Measurements from ENCODE around the gene NOC4L. TPM values are rescaled to one million over a fixed set of nuclear protein-coding genes. Genes with fewer than 3 reads are reported as not detected.

The NOC4L gene
- total RNA-seq, 1 donor from 2014 or later, result 36.4 TPM

GRCh38 chr12:132196038-132196872 lies 52.0 kb downstream of the NOC4L start:
- H3K9me3 Mint-ChIP-seq, result peaks cover 5% of the 10 kb centered on the region
- H3K4me1 Mint-ChIP-seq, result no peaks in the 10 kb centered on the region
- peaks cover 29% of the 10 kb centered on the region for H3K27me3 Mint-ChIP-seq (ENCODE audit: low read depth)
- DNase-seq (ENCODE audit: low read depth, low spot score), result no peak
- H3K27ac Mint-ChIP-seq (ENCODE audit: unreplicated experiment), result no peak overlapping the region
- TF ChIP-seq CTCF (conservative IDR thresholded peaks at IDR 0.05), result no peak
- no peak overlapping the region for H3K4me3 Mint-ChIP-seq
- peaks cover 3% of the 10 kb centered on the region for H3K36me3 Mint-ChIP-seq (ENCODE audit: low read depth)

GRCh38 chr12:132196873-132197390 lies 52.7 kb downstream of the NOC4L start:
- Mint-ChIP-seq H3K4me3 (no peak overlapping the region), H3K27me3 (ENCODE audit: low read depth) (peaks cover 27% of the 10 kb centered on the region), H3K9me3 (peaks cover 5% of the 10 kb centered on the region), H3K4me1 (no peaks in the 10 kb centered on the region), H3K36me3 (ENCODE audit: low read depth) (peaks cover 3% of the 10 kb centered on the region), H3K27ac (ENCODE audit: unreplicated experiment) (no peak overlapping the region)
- no peak for DNase-seq (ENCODE audit: low read depth, low spot score)
- TF ChIP-seq CTCF (conservative IDR thresholded peaks at IDR 0.05), result no peak

- H3K36me3 Mint-ChIP-seq (ENCODE audit: low read depth), result peaks cover 3% of the 10 kb centered on the region
- no peak overlapping the region for H3K4me3 Mint-ChIP-seq
- no peak overlapping the region for H3K27ac Mint-ChIP-seq (ENCODE audit: unreplicated experiment)
- peaks cover 5% of the 10 kb centered on the region for H3K9me3 Mint-ChIP-seq
- DNase-seq (ENCODE audit: low read depth, low spot score), result no peak
- peaks cover 27% of the 10 kb centered on the region for H3K27me3 Mint-ChIP-seq (ENCODE audit: low read depth)
- TF ChIP-seq CTCF (conservative IDR thresholded peaks at IDR 0.05), result no peak
- H3K4me1 Mint-ChIP-seq, result no peaks in the 10 kb centered on the region
These were observed 53.5 kb downstream of the NOC4L start for GRCh38 chr12:132197581-132198354.

- Mint-ChIP-seq H3K4me1 (no peaks in the 10 kb centered on the region), H3K27ac (ENCODE audit: unreplicated experiment) (no peak overlapping the region), H3K9me3 (peaks cover 2% of the 10 kb centered on the region), H3K36me3 (ENCODE audit: low read depth) (no peaks in the 10 kb centered on the region), H3K4me3 (no peak overlapping the region), H3K27me3 (ENCODE audit: low read depth) (peaks cover 19% of the 10 kb centered on the region)
- no peak for TF ChIP-seq CTCF (conservative IDR thresholded peaks at IDR 0.05)
- no peak for DNase-seq (ENCODE audit: low read depth, low spot score)
These were observed 54.8 kb downstream of the NOC4L start for GRCh38 chr12:132199101-132199500.

- Mint-ChIP-seq H3K27ac (ENCODE audit: unreplicated experiment) (no peak overlapping the region), H3K4me3 (no peak overlapping the region), H3K36me3 (ENCODE audit: low read depth) (no peaks in the 10 kb centered on the region), H3K4me1 (no peaks in the 10 kb centered on the region), H3K9me3 (no peaks in the 10 kb centered on the region), H3K27me3 (ENCODE audit: low read depth) (peaks cover 21% of the 10 kb centered on the region)
- no peak for DNase-seq (ENCODE audit: low read depth, low spot score)
- TF ChIP-seq CTCF (conservative IDR thresholded peaks at IDR 0.05), result no peak
These were observed 55.5 kb downstream of the NOC4L start for GRCh38 chr12:132199526-132200319.

All from neural crest cell (in vitro differentiated cells).